Right hindlimb (tissue), 1 donor: ENCODE data around the gene CHD9NB.
A peak's percentile ranks its signal among the peaks of the same experiment; 100 is the strongest.

Experiments used
- DNase-seq: peaks from one replicate; pipeline ENCODE4 v3.0.0-alpha.2; 2018

The CHD9NB gene

GRCh38 chr16:53022374-53022773, 30.3 kb downstream of the CHD9NB start:
- peak; percentile 62 for DNase-seq

- no peak for DNase-seq
Observed at GRCh38 chr16:53018834-53019416, 33.8 kb downstream of the CHD9NB start.

GRCh38 chr16:53014287-53014686, 38.4 kb downstream of the CHD9NB start:
- no peak for DNase-seq

- DNase-seq, result no peak
Observed at GRCh38 chr16:53007095-53007494, 45.6 kb downstream of the CHD9NB start.

- DNase-seq, result no peak
Observed at GRCh38 chr16:52997922-52998321, 54.8 kb downstream of the CHD9NB start.

DNA sequence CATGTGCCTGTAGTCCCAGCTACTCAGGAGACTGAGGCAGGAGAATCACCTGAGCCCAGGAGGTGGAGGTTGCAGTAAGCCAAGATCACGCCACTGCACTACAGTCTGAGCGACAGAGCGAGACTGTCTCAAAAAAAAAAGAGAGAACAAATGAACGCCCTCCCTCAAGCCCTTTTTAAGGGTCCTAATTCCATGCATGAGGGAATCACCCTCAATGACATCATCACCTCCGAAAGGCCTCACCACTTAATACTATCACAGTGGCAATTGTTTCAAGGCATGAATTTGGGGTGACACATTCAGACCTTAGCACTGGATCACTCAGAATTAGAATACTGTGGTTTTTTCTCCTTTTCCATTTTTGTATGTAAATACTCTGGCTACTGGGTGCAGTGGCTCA, 57.8 kb downstream of the CHD9NB start:
- DNase-seq, result no peak

DNA sequence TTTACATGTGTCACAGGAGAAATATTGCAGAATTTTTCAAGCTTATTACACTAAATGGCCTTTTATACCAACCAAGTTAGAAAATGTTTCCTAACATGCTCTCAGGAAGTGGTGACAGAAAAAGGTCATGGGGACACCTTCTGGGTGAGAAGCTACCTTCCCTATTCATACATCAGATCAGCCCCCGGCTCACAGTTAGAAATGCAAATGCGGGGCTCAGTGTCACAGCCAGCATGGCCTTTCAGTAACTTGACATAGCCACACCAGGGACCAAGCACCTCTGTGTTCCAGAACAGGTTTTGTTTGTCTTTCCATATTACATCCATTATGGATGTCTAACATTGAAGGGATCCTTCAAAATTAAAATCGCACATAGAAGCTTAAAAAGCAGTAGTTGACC, 59.5 kb downstream of the CHD9NB start:
- DNase-seq, result no peak

DNA sequence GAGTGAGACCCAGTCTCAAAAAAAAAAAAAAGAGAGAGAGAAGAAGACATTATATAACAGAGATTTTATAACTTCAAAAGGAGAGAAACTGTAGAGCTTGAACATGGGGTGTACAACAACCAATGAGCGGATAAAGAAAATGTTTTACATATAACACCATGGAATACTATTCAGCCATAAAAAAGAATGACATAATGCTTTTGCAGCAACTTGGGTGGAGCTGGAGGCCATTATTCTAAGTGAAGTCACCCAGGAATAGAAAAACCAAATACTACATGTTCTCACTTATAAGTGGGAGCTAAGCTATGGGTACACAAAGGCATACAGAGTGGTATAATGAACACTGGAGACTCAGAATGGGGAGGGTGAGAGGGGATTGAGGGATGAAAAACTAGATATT, 61.1 kb downstream of the CHD9NB start:
- no peak for DNase-seq
